ENCODE data around the gene KMT2B. TPM values are rescaled to one million over a fixed set of nuclear protein-coding genes. Genes with fewer than 3 reads are reported as not detected.

KMT2B gene
- total RNA-seq, 1 donor from 2014 or later, result 26.3 TPM

DNA sequence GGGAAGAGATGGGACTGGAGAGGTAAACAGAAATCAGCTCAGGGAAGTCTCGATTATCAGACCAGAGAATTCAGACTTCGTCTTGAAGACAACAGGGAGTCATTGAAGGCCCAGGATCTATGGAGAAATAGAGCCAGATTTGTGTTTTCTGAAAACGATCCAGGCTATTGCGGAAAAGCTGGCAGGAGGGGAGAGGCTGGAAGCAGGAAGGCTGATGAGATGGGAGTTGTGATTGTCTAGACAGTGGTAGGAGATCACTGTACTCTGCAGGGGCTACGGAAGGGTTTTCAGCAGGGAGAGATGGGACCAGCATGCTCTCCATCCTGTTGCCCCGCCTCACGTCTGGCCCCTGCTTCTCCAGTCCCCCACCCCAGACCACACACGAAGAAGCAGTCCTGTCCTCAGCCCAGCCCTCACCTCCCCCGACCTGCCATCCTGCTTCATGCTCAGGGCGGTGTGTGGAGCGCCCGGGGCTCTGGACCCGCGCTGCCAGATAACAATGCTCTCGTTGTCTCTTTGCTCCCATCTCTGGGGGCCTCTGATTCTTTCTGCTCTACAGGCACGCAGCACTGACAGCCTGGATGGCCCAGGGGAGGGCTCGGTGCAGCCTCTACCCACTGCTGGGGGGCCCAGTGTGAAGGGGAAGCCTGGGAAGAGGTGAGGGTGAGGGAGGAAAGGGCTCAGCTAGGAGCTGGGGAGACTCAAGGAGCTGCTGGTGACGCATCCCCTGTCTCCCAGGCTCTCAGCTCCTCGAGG lies 59.5 kb downstream of the KMT2B start:
- no peak for DNase-seq (ENCODE audit: low read depth)

DNA sequence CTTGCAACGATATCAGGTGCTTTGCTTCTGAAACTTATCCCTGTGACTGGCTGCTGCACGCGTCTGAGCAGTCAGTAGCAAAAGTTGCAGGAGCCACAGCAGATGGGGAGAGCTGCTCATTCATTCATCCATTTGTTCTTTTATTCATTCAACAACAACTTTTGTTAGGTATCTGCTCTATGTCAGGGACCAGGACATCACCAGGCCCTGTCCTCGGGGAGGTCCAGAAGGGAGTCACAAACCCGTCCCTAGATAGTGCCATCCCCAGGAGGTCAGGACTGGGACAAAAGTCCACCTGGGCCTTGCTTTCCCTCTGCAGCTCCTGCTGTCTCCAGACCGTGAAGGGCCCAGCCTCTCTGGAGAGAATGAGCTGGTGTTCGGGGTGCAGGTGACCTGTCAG lies 60.2 kb downstream of the KMT2B start:
- no peak for DNase-seq (ENCODE audit: low read depth)

DNA sequence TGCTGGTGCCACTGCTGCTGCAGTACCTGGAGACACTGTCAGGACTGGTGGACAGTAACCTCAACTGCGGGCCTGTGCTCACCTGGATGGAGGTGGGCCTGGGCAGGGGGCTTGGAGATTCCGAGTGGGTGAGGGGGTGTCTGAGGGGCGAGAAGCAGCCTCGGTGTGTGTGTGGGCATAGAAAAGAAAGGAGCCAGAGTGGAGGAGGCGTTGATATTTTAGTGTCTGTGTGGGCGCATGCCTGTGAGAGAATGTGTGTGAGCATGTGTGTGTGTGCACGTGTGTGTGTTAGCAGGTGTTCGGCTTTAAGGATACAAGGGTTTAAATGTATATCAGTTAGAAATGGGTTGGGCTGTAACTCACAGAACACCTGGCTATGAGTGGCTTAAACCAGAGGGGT lies 61.2 kb downstream of the KMT2B start:
- no peak for DNase-seq (ENCODE audit: low read depth)

DNA sequence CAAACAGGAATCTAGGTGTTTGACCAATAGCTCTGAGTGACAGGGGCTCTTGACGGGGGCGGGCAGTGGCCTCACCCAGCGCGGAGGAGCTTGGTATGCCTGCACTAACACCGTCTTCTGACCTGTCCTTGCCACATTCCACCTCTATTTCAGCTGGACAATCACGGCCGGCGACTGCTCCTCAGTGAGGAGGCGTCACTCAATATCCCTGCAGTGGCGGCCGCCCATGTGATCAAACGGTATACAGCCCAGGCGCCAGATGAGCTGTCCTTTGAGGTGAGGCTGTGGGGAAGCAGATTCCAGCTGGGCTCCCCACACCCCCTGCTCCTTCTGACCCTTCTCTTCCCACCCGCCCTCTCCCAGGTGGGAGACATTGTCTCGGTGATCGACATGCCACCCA lies 62.3 kb downstream of the KMT2B start:
- DNase-seq (ENCODE audit: low read depth), result no peak

DNA sequence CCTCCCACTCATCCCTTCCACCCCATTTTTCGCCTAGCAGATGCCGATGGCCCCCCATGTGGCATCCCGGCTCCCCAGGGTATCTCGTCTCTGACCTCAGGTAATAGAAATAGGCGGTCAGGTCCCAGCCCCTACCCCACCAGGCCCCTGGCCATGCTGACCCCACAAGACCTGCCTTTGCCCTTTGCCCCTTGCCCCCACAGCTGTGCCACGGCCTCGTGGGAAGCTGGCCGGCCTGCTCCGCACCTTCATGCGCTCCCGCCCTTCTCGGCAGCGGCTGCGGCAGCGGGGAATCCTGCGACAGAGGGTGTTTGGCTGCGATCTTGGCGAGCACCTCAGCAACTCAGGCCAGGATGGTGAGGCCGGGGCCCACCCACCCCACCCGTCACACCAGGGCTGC lies 62.9 kb downstream of the KMT2B start:
- DNase-seq (ENCODE audit: low read depth), result no peak

DNA sequence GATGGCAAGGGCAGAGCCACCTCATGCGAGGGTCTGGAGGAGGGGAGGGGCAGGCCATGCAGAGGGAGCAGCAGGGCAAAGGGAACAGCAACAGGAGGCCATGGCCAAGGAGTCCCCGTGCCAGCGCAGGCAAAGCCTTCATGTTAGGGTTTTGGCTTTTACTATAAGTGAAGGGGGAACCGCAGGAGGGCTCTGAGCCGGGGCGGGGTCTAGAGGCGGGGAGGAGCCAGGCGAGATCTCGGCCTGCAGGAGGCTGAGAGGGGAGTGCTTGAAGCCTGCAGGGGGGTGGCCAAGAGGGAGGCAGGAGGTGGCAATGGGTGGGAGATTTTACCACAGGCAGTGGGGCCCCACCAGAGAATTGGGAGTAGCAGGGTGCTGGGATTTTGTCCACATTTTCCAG lies 63.8 kb downstream of the KMT2B start:
- DNase-seq (ENCODE audit: low read depth), result no peak

DNA sequence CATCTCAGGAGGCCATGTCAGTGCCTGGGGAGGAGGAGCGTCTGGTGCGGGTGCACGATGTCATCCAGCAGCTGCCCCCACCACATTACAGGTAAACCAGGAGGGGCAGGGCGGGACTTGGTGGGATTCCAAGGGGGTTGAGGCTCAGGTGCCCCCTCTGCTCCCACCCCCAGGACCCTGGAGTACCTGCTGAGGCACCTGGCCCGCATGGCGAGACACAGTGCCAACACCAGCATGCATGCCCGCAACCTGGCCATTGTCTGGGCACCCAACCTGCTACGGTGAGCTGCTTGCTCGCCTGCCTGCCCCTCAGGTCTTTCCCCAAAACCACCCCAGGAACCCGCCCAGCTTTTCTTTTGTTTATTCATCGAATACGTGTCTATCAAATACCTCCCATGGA lies 64.8 kb downstream of the KMT2B start:
- DNase-seq (ENCODE audit: low read depth), result no peak

DNA sequence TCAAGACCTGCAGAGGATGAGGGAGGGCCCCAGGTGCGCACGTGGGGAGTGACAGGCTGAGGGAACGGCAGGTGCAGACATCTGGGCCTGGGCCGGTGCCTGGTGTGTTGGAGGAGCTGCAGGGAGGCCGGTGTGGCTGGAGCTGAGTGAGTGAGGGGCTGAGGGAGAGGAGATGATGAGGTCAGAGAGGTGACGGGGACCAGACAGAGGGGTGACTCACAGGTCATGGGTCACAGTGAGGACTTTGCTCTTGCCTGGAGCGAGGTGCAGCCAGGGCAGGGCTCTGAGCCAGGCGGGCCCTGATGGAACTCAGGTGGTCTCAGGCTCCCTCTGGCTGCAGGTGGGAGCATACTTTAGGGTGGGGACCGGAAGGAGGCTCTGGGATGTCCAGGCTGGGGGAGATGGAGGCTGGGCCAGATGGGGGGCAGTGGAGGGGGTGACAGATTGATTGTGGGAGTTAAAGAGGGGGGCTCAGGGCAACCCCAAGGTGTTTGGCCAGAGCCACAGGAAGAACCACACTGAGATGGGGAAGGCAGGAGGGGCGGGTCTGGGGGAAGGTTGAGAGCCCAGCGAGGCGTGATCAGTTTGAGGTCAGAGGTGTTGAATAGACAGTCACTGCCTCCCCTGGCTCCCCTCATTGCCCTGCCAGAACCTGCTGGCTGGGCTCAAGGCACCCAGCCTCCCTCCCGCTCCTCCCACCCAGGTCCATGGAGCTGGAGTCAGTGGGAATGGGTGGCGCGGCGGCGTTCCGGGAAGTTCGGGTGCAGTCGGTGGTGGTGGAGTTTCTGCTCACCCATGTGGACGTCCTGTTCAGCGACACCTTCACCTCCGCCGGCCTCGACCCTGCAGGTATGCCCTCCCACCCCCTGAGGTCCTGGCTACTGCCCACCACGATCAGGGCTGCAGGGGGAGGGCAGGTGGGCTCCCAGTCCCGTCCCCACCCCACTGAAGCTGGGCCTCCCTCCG lies 65.9 kb downstream of the KMT2B start:
- DNase-seq (ENCODE audit: low read depth), result no peak

DNA sequence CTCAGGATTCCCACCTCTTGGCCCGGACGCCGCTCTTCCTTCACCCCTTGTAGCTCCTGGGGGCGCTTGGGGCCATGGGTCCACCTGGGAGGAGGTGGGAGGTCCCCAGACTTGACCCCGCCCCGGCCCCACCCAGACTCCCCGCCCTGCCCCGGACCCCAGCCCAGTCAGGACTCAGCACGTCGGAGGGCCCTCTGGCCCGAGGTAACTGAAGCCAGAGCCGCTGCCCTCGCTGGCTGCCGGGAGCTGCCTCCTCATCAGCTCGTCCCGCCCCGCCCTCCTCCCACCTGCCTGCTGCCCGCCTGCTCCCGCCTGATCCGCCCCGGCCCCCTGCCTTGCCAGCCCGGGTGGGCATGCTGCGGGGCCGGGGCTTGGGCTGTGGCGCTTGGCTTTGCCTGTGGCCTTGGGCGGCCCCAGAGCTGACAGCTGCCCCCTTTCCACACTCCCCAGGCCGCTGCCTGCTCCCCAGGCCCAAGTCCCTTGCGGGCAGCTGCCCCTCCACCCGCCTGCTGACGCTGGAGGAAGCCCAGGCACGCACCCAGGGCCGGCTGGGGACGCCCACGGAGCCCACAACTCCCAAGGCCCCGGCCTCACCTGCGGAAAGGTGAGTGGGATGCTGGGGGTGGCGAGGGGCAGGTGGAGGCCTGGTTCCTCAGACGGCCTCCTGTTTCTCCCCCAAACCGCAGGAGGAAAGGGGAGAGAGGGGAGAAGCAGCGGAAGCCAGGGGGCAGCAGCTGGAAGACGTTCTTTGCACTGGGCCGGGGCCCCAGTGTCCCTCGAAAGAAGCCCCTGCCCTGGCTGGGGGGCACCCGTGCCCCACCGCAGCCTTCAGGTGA lies 66.9 kb downstream of the KMT2B start:
- DNase-seq (ENCODE audit: low read depth), result no peak

DNA sequence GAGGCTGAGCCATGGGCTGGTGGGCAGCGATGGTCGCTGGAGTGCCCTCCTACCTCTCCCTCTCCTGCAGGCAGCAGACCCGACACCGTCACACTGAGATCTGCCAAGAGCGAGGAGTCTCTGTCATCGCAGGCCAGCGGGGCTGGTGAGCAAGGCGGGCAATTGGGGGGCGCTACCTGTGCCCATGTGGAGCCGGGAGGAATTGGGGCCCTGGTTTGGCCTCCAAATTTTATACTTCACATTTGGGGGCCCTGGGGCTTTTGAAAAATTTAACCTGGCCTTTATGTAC lies 67.5 kb downstream of the KMT2B start:
- DNase-seq (ENCODE audit: low read depth), result no peak

DNA sequence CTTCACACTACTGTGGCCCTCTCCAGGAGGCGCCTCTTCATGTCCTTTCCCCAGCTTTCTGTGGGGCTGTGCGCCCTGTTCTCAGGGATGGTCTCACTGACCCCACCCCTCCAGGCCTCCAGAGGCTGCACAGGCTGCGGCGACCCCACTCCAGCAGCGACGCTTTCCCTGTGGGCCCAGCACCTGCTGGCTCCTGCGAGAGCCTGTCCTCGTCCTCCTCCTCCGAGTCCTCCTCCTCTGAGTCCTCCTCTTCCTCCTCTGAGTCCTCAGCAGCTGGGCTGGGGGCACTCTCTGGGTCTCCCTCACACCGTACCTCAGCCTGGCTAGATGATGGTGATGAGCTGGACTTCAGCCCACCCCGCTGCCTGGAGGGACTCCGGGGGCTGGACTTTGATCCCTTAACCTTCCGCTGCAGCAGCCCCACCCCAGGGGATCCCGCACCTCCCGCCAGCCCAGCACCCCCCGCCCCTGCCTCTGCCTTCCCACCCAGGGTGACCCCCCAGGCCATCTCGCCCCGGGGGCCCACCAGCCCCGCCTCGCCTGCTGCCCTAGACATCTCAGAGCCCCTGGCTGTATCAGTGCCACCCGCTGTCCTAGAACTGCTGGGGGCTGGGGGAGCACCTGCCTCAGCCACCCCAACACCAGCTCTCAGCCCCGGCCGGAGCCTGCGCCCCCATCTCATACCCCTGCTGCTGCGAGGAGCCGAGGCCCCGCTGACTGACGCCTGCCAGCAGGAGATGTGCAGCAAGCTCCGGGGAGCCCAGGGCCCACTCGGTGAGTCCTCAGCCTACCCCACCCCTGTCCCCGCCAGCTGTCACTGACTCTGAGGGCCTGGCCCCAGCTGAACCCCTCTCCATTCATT lies 68.7 kb downstream of the KMT2B start:
- no peak for DNase-seq (ENCODE audit: low read depth)

DNA sequence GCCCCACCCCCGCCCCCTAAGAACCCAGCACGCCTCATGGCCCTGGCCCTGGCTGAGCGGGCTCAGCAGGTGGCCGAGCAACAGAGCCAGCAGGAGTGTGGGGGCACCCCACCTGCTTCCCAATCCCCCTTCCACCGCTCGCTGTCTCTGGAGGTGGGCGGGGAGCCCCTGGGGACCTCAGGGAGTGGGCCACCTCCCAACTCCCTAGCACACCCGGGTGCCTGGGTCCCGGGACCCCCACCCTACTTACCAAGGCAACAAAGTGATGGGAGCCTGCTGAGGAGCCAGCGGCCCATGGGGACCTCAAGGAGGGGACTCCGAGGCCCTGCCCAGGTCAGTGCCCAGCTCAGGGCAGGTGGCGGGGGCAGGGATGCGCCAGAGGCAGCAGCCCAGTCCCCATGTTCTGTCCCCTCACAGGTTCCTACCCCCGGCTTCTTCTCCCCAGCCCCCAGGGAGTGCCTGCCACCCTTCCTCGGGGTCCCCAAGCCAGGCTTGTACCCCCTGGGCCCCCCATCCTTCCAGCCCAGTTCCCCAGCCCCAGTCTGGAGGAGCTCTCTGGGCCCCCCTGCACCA lies 69.5 kb downstream of the KMT2B start:
- no peak for DNase-seq (ENCODE audit: low read depth)

Other genes starting within 250 kb of the KMT2B start
- not detected in 2 replicates for gene KRTDAP, start 227.5 kb upstream of the KMT2B start, total RNA-seq
- gene DMKN, start 204.4 kb upstream of the KMT2B start, total RNA-seq, result 52.7 and 144 TPM in 2 replicates
- 0.05 TPM in 1 of 2 replicates, not detected in the other for gene SBSN, start 189.7 kb upstream of the KMT2B start, total RNA-seq
- gene GAPDHS, start 184.5 kb upstream of the KMT2B start, total RNA-seq, result not detected in 2 replicates
- 76.1 and 93.6 TPM in 2 replicates for gene TMEM147, start 172.4 kb upstream of the KMT2B start, total RNA-seq
- gene ATP4A, start 154.3 kb upstream of the KMT2B start, total RNA-seq, result not detected in 2 replicates
- gene PMIS2, start 131.8 kb upstream of the KMT2B start, total RNA-seq, result not detected in 2 replicates
- 5.1 and 6.4 TPM in 2 replicates for gene HAUS5, start 105.3 kb upstream of the KMT2B start, total RNA-seq
- gene RBM42, start 89.0 kb upstream of the KMT2B start, total RNA-seq, result 38.9 and 40.0 TPM in 2 replicates
- gene ETV2, start 76.3 kb upstream of the KMT2B start, total RNA-seq, result not detected in 2 replicates
- gene COX6B1, start 69.7 kb upstream of the KMT2B start, total RNA-seq, result 385 and 691 TPM in 2 replicates
- gene UPK1A, start 51.5 kb upstream of the KMT2B start, total RNA-seq, result not detected in 2 replicates
- gene ZBTB32, start 13.4 kb upstream of the KMT2B start, total RNA-seq, result not detected in 2 replicates
- gene IGFLR1, start 24.4 kb downstream of the KMT2B start, total RNA-seq, result 0.52 and 1.8 TPM in 2 replicates
- 5.6 and 7.2 TPM in 2 replicates for gene U2AF1L4, start 27.4 kb downstream of the KMT2B start, total RNA-seq
- 23.5 and 24.7 TPM in 2 replicates for gene PSENEN, start 27.6 kb downstream of the KMT2B start, total RNA-seq
- 2.6 and 6.4 TPM in 2 replicates for gene LIN37, start 30.6 kb downstream of the KMT2B start, total RNA-seq
- 0.52 and 0.65 TPM in 2 replicates for gene HSPB6, start 39.0 kb downstream of the KMT2B start, total RNA-seq
- 4.0 and 7.7 TPM in 2 replicates for gene PROSER3, start 40.2 kb downstream of the KMT2B start, total RNA-seq
- gene ARHGAP33, start 57.6 kb downstream of the KMT2B start, total RNA-seq, result 0.17 and 5.1 TPM in 2 replicates
- gene PRODH2, start 94.8 kb downstream of the KMT2B start, total RNA-seq, result 0.20 TPM in 1 of 2 replicates, not detected in the other
- gene NPHS1, start 134.5 kb downstream of the KMT2B start, total RNA-seq, result not detected in 2 replicates
- gene KIRREL2, start 138.9 kb downstream of the KMT2B start, total RNA-seq, result not detected in 2 replicates
- 0.52 and 2.9 TPM in 2 replicates for gene APLP1, start 150.6 kb downstream of the KMT2B start, total RNA-seq
- gene NFKBID, start 182.5 kb downstream of the KMT2B start, total RNA-seq, result 4.2 and 8.7 TPM in 2 replicates
- not detected in 2 replicates for gene HCST, start 184.5 kb downstream of the KMT2B start, total RNA-seq
- gene TYROBP, start 190.3 kb downstream of the KMT2B start, total RNA-seq, result not detected in 2 replicates
- 0.52 and 6.3 TPM in 2 replicates for gene LRFN3, start 218.4 kb downstream of the KMT2B start, total RNA-seq

Measured in renal cortical epithelial cell (primary cell).